ENCODE results near the gene LRRC18.

LRRC18 gene

GRCh38 chr10:48939790-48940325 lies at the start of gene LRRC18:
Gene LRRC18 (minus strand): TSS chr10:48939840. CDS start chr10:48914155, 25,685 bp downstream.
- DNase-seq (ENCODE audit: low read depth in 2 of 2) = no peak

- DNase-seq (ENCODE audit: low read depth in 2 of 2) = no peak
Measured at GRCh38 chr10:48985621-48986158, 46.0 kb upstream of the LRRC18 start.

GRCh38 chr10:48983648-48984351 lies 44.2 kb upstream of the LRRC18 start:
- DNase-seq (ENCODE audit: low read depth in 2 of 2) = no peak

GRCh38 chr10:48982584-48982983 lies 42.9 kb upstream of the LRRC18 start:
- DNase-seq (ENCODE audit: low read depth in 2 of 2) = no peak

- no peak for DNase-seq (ENCODE audit: low read depth in 2 of 2)
Measured at GRCh38 chr10:48981310-48981907, 41.8 kb upstream of the LRRC18 start.

GRCh38 chr10:48978318-48978717 lies 38.7 kb upstream of the LRRC18 start:
- no peak for DNase-seq (ENCODE audit: low read depth in 2 of 2)

- DNase-seq (ENCODE audit: low read depth in 2 of 2) = no peak
Measured at GRCh38 chr10:48976196-48976595, 36.6 kb upstream of the LRRC18 start.

- no peak for DNase-seq (ENCODE audit: low read depth in 2 of 2)
Measured at GRCh38 chr10:48974510-48975156, 35.0 kb upstream of the LRRC18 start.

GRCh38 chr10:48973065-48973464 lies 33.4 kb upstream of the LRRC18 start:
- DNase-seq (ENCODE audit: low read depth in 2 of 2) = no peak

- no peak for DNase-seq (ENCODE audit: low read depth in 2 of 2)
Measured at GRCh38 chr10:48970654-48971053, 31.0 kb upstream of the LRRC18 start.

- DNase-seq (ENCODE audit: low read depth in 2 of 2) = no peak
Measured at GRCh38 chr10:48970046-48970445, 30.4 kb upstream of the LRRC18 start.

- DNase-seq (ENCODE audit: low read depth in 2 of 2) = no peak
Measured at GRCh38 chr10:48968036-48968435, 28.4 kb upstream of the LRRC18 start.

GRCh38 chr10:48965460-48965859 lies 25.8 kb upstream of the LRRC18 start:
- DNase-seq (ENCODE audit: low read depth in 2 of 2) = no peak

GRCh38 chr10:48964038-48964437 lies 24.4 kb upstream of the LRRC18 start:
- DNase-seq (ENCODE audit: low read depth in 2 of 2) = no peak

- DNase-seq (ENCODE audit: low read depth in 2 of 2) = no peak
Measured at GRCh38 chr10:48958598-48959190, 19.1 kb upstream of the LRRC18 start.

- DNase-seq (ENCODE audit: low read depth in 2 of 2) = no peak
Measured at GRCh38 chr10:48957361-48958151, 17.9 kb upstream of the LRRC18 start.

GRCh38 chr10:48951707-48952106 lies 12.1 kb upstream of the LRRC18 start:
- DNase-seq (ENCODE audit: low read depth in 2 of 2) = no peak

GRCh38 chr10:48948470-48949037 lies 8.9 kb upstream of the LRRC18 start:
- DNase-seq (ENCODE audit: low read depth in 2 of 2) = no peak

- DNase-seq (ENCODE audit: low read depth in 2 of 2) = no peak
Measured at GRCh38 chr10:48947690-48948469, 8.2 kb upstream of the LRRC18 start.

GRCh38 chr10:48946891-48947500 lies 7.4 kb upstream of the LRRC18 start:
- DNase-seq (ENCODE audit: low read depth in 2 of 2) = no peak
